PFSK-1 (cell line): ENCODE data around the gene GGN.

Experiments
- FOXP2 ChIP-seq: optimal IDR thresholded peaks from 2 replicates; pipeline ENCODE3; 2011; ENCODE audit warnings: borderline replicate concordance, control low read depth, inconsistent platforms; ENCODE audit not compliant: insufficient read depth; ENCODE audit errors: extremely low read length, extremely low read depth
- POLR2AphosphoS5 ChIP-seq: IDR thresholded peaks from 2 replicates; pipeline ENCODE4 v1.6.1; 2012; ENCODE audit warnings: low read depth, mild to moderate bottlenecking, control low read depth, low read length, moderate library complexity
- REST ChIP-seq, 2 experiments: IDR thresholded peaks; 2 replicates each; pipeline versions ENCODE4 v1.6.1 to v1.8.0; 2011 to 2012; ENCODE audit warnings: low read depth in 2 of 2, low read length in 2 of 2, control low read depth in 1 of 2, inconsistent platforms in 1 of 2, mild to moderate bottlenecking in 1 of 2, moderate library complexity in 1 of 2; ENCODE audit not compliant: insufficient read depth in 1 of 2
- SIN3A ChIP-seq: IDR thresholded peaks from 2 replicates; pipeline ENCODE4 v1.6.1; 2012; ENCODE audit warnings: mild to moderate bottlenecking, low read length, moderate library complexity, borderline replicate concordance; ENCODE audit not compliant: insufficient read depth
- TAF1 ChIP-seq: IDR thresholded peaks from 2 replicates; pipeline ENCODE4 v1.6.1; 2012; ENCODE audit warnings: low read length, control low read depth, borderline replicate concordance; ENCODE audit not compliant: insufficient read depth

- TF ChIP-seq TAF1, result no peak
- no peak for TF ChIP-seq REST (IDR thresholded peaks at IDR 0.05; ENCODE audit: insufficient read depth in 1 of 2, low read depth in 2 of 2, low read length in 2 of 2)
- no peak for TF ChIP-seq SIN3A
- no peak for TF ChIP-seq POLR2AphosphoS5
- no peak for TF ChIP-seq FOXP2
Observed at GRCh38 chr19:38358071-38358470, 29.8 kb downstream of the GGN start.
